ENCODE results near the gene LSAMP.

Gene LSAMP

GRCh38 chr3:116034794-116035193 is 410.5 kb downstream of the LSAMP start:
- no peak for DNase-seq (ENCODE audit: insufficient read length, low spot score)
- no peak for FAIRE-seq

- no peak for DNase-seq (ENCODE audit: insufficient read length, low spot score)
- FAIRE-seq: no peak
Observed at GRCh38 chr3:116034086-116034485, 411.2 kb downstream of the LSAMP start.

GRCh38 chr3:116033516-116033915 is 411.8 kb downstream of the LSAMP start:
- DNase-seq (ENCODE audit: insufficient read length, low spot score) (no peak), FAIRE-seq (no peak)

- DNase-seq (ENCODE audit: insufficient read length, low spot score) (no peak), FAIRE-seq (no peak)
Observed at GRCh38 chr3:116032176-116032575, 413.1 kb downstream of the LSAMP start.

GRCh38 chr3:116030131-116030850 is 415.0 kb downstream of the LSAMP start:
- no peak for DNase-seq (ENCODE audit: insufficient read length, low spot score)
- FAIRE-seq: no peak

- no peak for FAIRE-seq
Observed at GRCh38 chr3:116029266-116029665, 416.0 kb downstream of the LSAMP start.

GRCh38 chr3:116028157-116028556 is 417.1 kb downstream of the LSAMP start:
- FAIRE-seq: no peak

More at GRCh38 chr3:116029266-116029665, 416.0 kb downstream of the LSAMP start:
- no peak for DNase-seq (ENCODE audit: insufficient read length, low spot score)

GRCh38 chr3:116020989-116021388 is 424.3 kb downstream of the LSAMP start:
- no peak for FAIRE-seq
- DNase-seq (ENCODE audit: insufficient read length, low spot score): no peak

More at GRCh38 chr3:116028157-116028556, 417.1 kb downstream of the LSAMP start:
- DNase-seq (ENCODE audit: insufficient read length, low spot score): no peak

- FAIRE-seq: no peak
- DNase-seq (ENCODE audit: insufficient read length, low spot score): no peak
Observed at GRCh38 chr3:116020495-116020894, 424.8 kb downstream of the LSAMP start.

GRCh38 chr3:116019254-116019763 is 426.0 kb downstream of the LSAMP start:
- DNase-seq (ENCODE audit: insufficient read length, low spot score) (no peak), FAIRE-seq (no peak)

- DNase-seq (ENCODE audit: insufficient read length, low spot score): no peak
- no peak for FAIRE-seq
Observed at GRCh38 chr3:116018646-116019045, 426.6 kb downstream of the LSAMP start.

- no peak for DNase-seq (ENCODE audit: insufficient read length, low spot score)
- FAIRE-seq: no peak
Observed at GRCh38 chr3:116015931-116016330, 429.4 kb downstream of the LSAMP start.

- DNase-seq (ENCODE audit: insufficient read length, low spot score) (no peak), FAIRE-seq (no peak)
Observed at GRCh38 chr3:116007000-116007399, 438.3 kb downstream of the LSAMP start.

GRCh38 chr3:116005404-116005803 is 439.9 kb downstream of the LSAMP start:
- FAIRE-seq: no peak
- DNase-seq (ENCODE audit: insufficient read length, low spot score): no peak

GRCh38 chr3:116002235-116002634 is 443.1 kb downstream of the LSAMP start:
- no peak for FAIRE-seq
- DNase-seq (ENCODE audit: insufficient read length, low spot score): no peak

GRCh38 chr3:116001151-116001621 is 444.1 kb downstream of the LSAMP start:
- DNase-seq (ENCODE audit: insufficient read length, low spot score) (no peak), FAIRE-seq (no peak)

GRCh38 chr3:116000311-116000710 is 445.0 kb downstream of the LSAMP start:
- DNase-seq (ENCODE audit: insufficient read length, low spot score): no peak
- FAIRE-seq: no peak

GRCh38 chr3:115999613-116000012 is 445.7 kb downstream of the LSAMP start:
- DNase-seq (ENCODE audit: insufficient read length, low spot score) (no peak), FAIRE-seq (no peak)

- DNase-seq (ENCODE audit: insufficient read length, low spot score) (no peak), FAIRE-seq (no peak)
Observed at GRCh38 chr3:115999001-115999585, 446.2 kb downstream of the LSAMP start.

- FAIRE-seq (no peak), DNase-seq (ENCODE audit: insufficient read length, low spot score) (no peak)
Observed at GRCh38 chr3:115996420-115997108, 448.7 kb downstream of the LSAMP start.

- DNase-seq (ENCODE audit: insufficient read length, low spot score): no peak
- FAIRE-seq: no peak
Observed at GRCh38 chr3:115990669-115991068, 454.6 kb downstream of the LSAMP start.

Measured in HTR-8/SVneo (cell line).